Measurements from ENCODE around the gene NSUN4.

- no peak for TF ChIP-seq POLR2AphosphoS5 (IDR thresholded peaks at IDR 0.05; ENCODE audit: low read depth, low read length)
- TF ChIP-seq POLR2A (IDR thresholded peaks at IDR 0.05; ENCODE audit: low read depth, low read length) = no peak
Measured at GRCh38 chr1:46406881-46407608, 66.4 kb downstream of the NSUN4 start.
